Hindlimb muscle (tissue), 1 donor: ENCODE results near the gene GRK6. TPM values are rescaled to one million over a fixed set of nuclear protein-coding genes. Genes with fewer than 3 reads are reported as not detected.

Experiments used
- DNase-seq: peaks from one replicate; pipeline ENCODE4 v3.0.0-alpha.2; 2013
- polyA plus RNA-seq: library from polyadenylated mRNA; unstranded; fragments of 120-200 nt; gene quantifications from one replicate; pipeline ENCODE4 v1.2.1, GENCODE V29; 2013; ENCODE audit not compliant: insufficient read length

Gene GRK6
- polyA plus RNA-seq, 1 donor = 17.7 TPM

GRCh38 chr5:177489119-177489716 is 62.7 kb downstream of the GRK6 start:
- DNase-seq = no peak

- no peak for DNase-seq
Observed at GRCh38 chr5:177490311-177490991, 64.0 kb downstream of the GRK6 start.

GRCh38 chr5:177490992-177491391 is 64.5 kb downstream of the GRK6 start:
- DNase-seq = no peak

- no peak for DNase-seq
Observed at GRCh38 chr5:177491429-177491945, 65.0 kb downstream of the GRK6 start.

GRCh38 chr5:177491983-177492746 is 65.7 kb downstream of the GRK6 start:
- DNase-seq = no peak

Other genes with a start within 250 kb of the GRK6 start
- gene RAB24, start 123.0 kb upstream of the GRK6 start, polyA plus RNA-seq = 23.0 TPM
- 79.7 TPM for gene PRELID1, start 122.9 kb upstream of the GRK6 start, polyA plus RNA-seq
- gene MXD3, start 114.8 kb upstream of the GRK6 start, polyA plus RNA-seq = 20.3 TPM
- 76.5 TPM for gene LMAN2, start 75.0 kb upstream of the GRK6 start, polyA plus RNA-seq
- 17.7 TPM for gene RGS14, start 68.8 kb upstream of the GRK6 start, polyA plus RNA-seq
- gene SLC34A1, start 42.2 kb upstream of the GRK6 start, polyA plus RNA-seq = not detected
- gene PFN3, start 26.0 kb upstream of the GRK6 start, polyA plus RNA-seq = not detected
- gene F12, start 17.1 kb upstream of the GRK6 start, polyA plus RNA-seq = 0.41 TPM
- 0.96 TPM for gene PRR7, start 20.1 kb downstream of the GRK6 start, polyA plus RNA-seq
- gene DBN1, start 47.0 kb downstream of the GRK6 start, polyA plus RNA-seq = 280 TPM
- 326 TPM for gene PDLIM7, start 70.9 kb downstream of the GRK6 start, polyA plus RNA-seq
- gene DOK3, start 83.2 kb downstream of the GRK6 start, polyA plus RNA-seq = 9.8 TPM
- gene DDX41, start 90.3 kb downstream of the GRK6 start, polyA plus RNA-seq = 45.8 TPM
- gene FAM193B, start 127.9 kb downstream of the GRK6 start, polyA plus RNA-seq = 59.9 TPM
- gene TMED9, start 165.5 kb downstream of the GRK6 start, polyA plus RNA-seq = 114 TPM
- 20.7 TPM for gene B4GALT7, start 173.5 kb downstream of the GRK6 start, polyA plus RNA-seq